Activated CD4-positive, alpha-beta T cell treated with anti-CD3 and anti-CD28 coated beads, Interleukin-2, amount 10 ng/mL, durations not matched to agents 24 days and 14 days (primary cell): ENCODE measurements around the gene CLRN1. TPM values are rescaled to one million over a fixed set of nuclear protein-coding genes. Genes with fewer than 3 reads are reported as not detected.
"Not testable (repeated sequence)": the region's sequence is repeated elsewhere in the genome, so short reads cannot be mapped to it uniquely, and the experiment has no call there.

ENCODE experiments used
- DNase-seq: peaks from one replicate; pipeline ENCODE4 v3.0.0; 2022
- H3K27ac Mint-ChIP-seq: one replicate; pipeline ENCODE4 v1.8.0; 2022; ENCODE audit warnings: mild to moderate bottlenecking, mixed read lengths
- H3K27me3 Mint-ChIP-seq: one replicate; pipeline ENCODE4 v1.8.0; 2022; ENCODE audit warnings: mixed read lengths
- H3K36me3 Mint-ChIP-seq: one replicate; pipeline ENCODE4 v1.8.0; 2022; ENCODE audit warnings: low read depth, mild to moderate bottlenecking, mixed read lengths
- H3K4me1 Mint-ChIP-seq: one replicate; pipeline ENCODE4 v1.8.0; 2021; ENCODE audit warnings: mixed read lengths
- H3K4me3 Mint-ChIP-seq: one replicate; pipeline ENCODE4 v1.8.0; 2022; ENCODE audit warnings: mild to moderate bottlenecking, moderate library complexity, mixed read lengths
- H3K9me3 Mint-ChIP-seq: one replicate; pipeline ENCODE4 v1.8.0; 2021; ENCODE audit warnings: mixed read lengths
- intact Hi-C: fragments of 100-400 bp; cut with micrococcal nuclease; formaldehyde crosslinking; loops from one replicate; pipeline ENCODE4 v1.15.1; 2023
- total RNA-seq: library from RNA; stranded (reverse); gene quantifications from 2 replicates; pipeline ENCODE4 v1.2.3, GENCODE V29; 2022

Gene CLRN1
- total RNA-seq, 1 donor from 2014 or later, result not detected

- no peak for DNase-seq
- H3K4me1 Mint-ChIP-seq, result no peaks in the 10 kb centered on the region
- H3K27ac Mint-ChIP-seq, result no peak overlapping the region
- no peaks in the 10 kb centered on the region for H3K36me3 Mint-ChIP-seq
- no peak overlapping the region for H3K4me3 Mint-ChIP-seq
- H3K9me3 Mint-ChIP-seq, result no peaks in the 10 kb centered on the region
- intact Hi-C loops, result no loop called here
- H3K27me3 Mint-ChIP-seq, result peaks cover 15% of the 10 kb centered on the region
Observed at GRCh38 chr3:150998996-150999395, 26.5 kb upstream of the CLRN1 start.

DNA sequence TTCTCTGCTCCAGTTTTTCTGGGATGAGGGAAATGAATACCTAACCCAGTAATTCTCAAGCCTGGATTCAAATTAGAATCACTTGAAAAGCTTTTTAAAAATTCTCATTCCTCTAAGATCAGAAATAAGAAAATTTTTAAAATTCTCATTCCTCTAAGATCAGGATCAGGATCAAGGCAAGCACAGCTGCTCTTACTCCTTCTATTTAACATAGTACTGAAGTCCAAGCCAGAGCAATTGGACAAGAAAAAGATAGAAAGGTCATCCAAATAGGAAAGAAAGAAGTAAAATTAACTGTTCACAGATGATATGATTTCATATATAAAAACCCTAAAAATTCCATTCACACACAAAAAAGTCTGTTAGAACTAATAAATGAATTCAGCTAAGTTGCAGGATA, 24.2 kb upstream of the CLRN1 start:
- Mint-ChIP-seq H3K36me3 (no peaks in the 10 kb centered on the region), H3K4me1 (no peaks in the 10 kb centered on the region), H3K27ac (no peak overlapping the region), H3K9me3 (no peaks in the 10 kb centered on the region), H3K27me3 (peaks cover 20% of the 10 kb centered on the region), H3K4me3 (no peak overlapping the region)
- DNase-seq, result no peak
- intact Hi-C loops, result no loop called here

DNA sequence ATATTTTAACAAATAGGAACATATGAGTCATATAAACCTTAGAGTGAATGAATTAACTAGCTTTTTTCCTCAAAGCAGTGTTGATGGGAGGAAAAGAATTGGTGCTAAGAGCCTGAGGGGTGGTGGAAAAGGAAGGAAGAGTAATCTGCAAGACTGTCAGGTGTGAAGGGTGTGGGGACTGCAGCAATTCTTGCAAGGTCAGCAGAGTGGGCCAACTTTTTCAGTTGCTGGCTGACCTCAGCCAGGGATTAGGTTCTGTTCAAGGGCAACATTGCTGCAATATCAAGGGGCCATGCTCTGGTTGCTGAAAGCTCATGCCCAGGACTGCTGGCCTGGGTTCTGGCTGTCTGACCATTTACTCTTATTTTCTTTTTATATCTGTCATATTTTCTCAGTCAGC, 23.0 kb upstream of the CLRN1 start:
- intact Hi-C loops, result no loop called here
- Mint-ChIP-seq H3K4me1 (no peaks in the 10 kb centered on the region), H3K36me3 (no peaks in the 10 kb centered on the region), H3K4me3 (no peak overlapping the region), H3K27me3 (peaks cover 20% of the 10 kb centered on the region), H3K27ac (no peak overlapping the region), H3K9me3 (no peaks in the 10 kb centered on the region)
- no peak for DNase-seq

- Mint-ChIP-seq H3K4me3 (no peak overlapping the region), H3K9me3 (no peaks in the 10 kb centered on the region), H3K4me1 (no peaks in the 10 kb centered on the region), H3K27ac (no peak overlapping the region), H3K36me3 (no peaks in the 10 kb centered on the region), H3K27me3 (peaks cover 29% of the 10 kb centered on the region)
- intact Hi-C loops, result no loop called here
- no peak for DNase-seq
Observed at GRCh38 chr3:150989208-150989607, 16.7 kb upstream of the CLRN1 start.

DNA sequence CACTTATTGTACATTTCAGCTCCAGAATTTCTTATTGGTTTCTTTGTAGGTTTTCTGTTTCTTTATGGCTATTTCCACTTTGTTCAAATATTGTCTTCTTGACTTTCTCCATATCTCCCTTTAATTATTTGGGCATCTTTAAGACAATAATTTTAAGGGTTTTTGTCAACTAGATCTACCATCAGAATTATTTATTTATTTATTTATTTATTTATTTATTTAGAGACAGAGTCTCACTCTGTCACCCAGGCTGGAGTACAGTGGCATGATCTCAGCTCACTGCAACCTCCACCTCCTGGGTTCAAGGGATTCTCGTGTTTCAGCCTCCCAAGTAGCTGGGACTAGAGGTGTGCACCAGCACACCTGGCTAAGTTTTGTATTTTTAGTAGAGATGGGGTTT, 15.9 kb upstream of the CLRN1 start:
- H3K27me3 Mint-ChIP-seq, result peaks cover 35% of the 10 kb centered on the region
- intact Hi-C loops, H3K4me1 Mint-ChIP-seq, H3K27ac Mint-ChIP-seq, DNase-seq, H3K36me3 Mint-ChIP-seq, H3K9me3 Mint-ChIP-seq, H3K4me3 Mint-ChIP-seq: not testable (repeated sequence)

- Mint-ChIP-seq H3K27me3 (peaks cover 38% of the 10 kb centered on the region), H3K4me3 (no peak overlapping the region), H3K4me1 (no peaks in the 10 kb centered on the region), H3K27ac (no peak overlapping the region), H3K9me3 (no peaks in the 10 kb centered on the region), H3K36me3 (no peaks in the 10 kb centered on the region)
- no peak for DNase-seq
- intact Hi-C loops, result no loop called here
Observed at GRCh38 chr3:150985711-150986110, 13.2 kb upstream of the CLRN1 start.

DNA sequence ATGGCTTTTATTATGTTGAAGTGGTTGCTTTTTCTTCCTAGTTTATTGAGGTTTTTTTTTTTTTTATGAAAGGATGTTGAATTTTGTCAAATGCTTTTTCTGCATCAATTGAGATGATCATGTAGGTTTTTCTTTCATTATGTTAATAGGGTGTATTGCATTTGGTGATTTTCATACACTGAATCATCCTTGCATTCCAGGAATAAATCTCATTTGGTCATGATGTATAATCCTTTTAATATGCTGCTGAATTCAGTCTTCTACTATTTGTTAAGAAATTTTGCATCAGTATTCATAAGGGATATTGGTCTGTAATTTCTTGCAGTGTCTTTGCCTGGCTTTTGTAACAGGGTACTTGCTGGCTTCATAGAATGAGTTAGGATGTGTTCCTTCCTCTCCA, 11.5 kb upstream of the CLRN1 start:
- no peaks in the 10 kb centered on the region for H3K4me1 Mint-ChIP-seq
- DNase-seq, result no peak
- H3K4me3 Mint-ChIP-seq, result no peak overlapping the region
- peaks cover 34% of the 10 kb centered on the region for H3K27me3 Mint-ChIP-seq
- no peaks in the 10 kb centered on the region for H3K9me3 Mint-ChIP-seq
- H3K27ac Mint-ChIP-seq, result no peak overlapping the region
- no peaks in the 10 kb centered on the region for H3K36me3 Mint-ChIP-seq
- intact Hi-C loops, result no loop called here

DNA sequence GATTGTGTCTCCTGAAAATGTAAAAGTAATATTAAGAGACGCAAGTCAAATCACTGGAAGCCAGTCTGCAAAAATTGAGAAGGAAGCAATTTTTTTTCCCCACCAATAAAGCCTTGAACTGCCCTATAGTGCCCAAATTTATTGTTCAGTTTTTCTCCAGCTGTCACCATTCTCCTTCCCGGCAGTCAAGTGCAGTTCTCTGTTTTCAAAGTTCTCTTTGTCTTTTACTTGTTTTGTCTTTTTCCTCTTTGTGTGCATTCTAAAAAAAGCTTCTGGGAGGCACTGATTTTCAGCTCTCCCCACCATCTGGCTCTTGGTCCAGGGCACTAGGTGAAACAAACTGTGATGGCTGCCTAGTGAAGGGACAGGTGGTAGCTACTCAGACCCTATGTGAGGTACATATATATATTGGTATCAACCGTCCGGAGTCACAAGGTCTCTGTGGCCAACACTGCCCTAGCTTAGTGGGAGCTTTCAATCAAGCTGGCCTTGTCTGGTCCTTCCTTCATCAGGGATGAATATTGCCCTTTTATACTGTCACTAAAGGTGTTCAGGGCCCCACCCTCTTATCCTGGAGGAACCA, 6.1 kb upstream of the CLRN1 start:
- no peaks in the 10 kb centered on the region for H3K9me3 Mint-ChIP-seq
- H3K27ac Mint-ChIP-seq, result no peak overlapping the region
- intact Hi-C loops, result no loop called here
- H3K36me3 Mint-ChIP-seq, result no peaks in the 10 kb centered on the region
- no peak overlapping the region for H3K4me3 Mint-ChIP-seq
- no peaks in the 10 kb centered on the region for H3K4me1 Mint-ChIP-seq
- H3K27me3 Mint-ChIP-seq, result peaks cover 13% of the 10 kb centered on the region
- no peak for DNase-seq

DNA sequence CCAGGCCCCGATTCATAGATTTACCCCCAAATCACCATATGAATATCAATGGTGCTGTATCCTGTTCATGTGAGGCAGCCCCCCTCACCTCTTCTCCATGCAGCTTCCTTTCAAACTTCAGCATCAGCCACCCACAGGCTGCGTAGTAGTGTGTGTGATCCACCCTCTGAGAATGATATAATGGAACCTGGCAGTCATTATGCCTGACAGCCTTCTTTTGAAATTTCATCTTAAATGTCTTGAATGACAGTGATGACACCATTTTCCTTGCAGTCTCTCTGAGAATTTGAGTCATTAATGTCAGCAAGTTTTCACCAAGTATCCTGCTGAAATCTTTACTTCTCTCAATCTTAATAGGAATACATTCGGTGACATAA, 3.5 kb upstream of the CLRN1 start:
- DNase-seq, result no peak
- Mint-ChIP-seq H3K36me3 (no peaks in the 10 kb centered on the region), H3K9me3 (no peaks in the 10 kb centered on the region), H3K4me3 (no peak overlapping the region), H3K27me3 (peaks cover 13% of the 10 kb centered on the region), H3K4me1 (no peaks in the 10 kb centered on the region), H3K27ac (no peak overlapping the region)
- intact Hi-C loops, result no loop called here

DNA sequence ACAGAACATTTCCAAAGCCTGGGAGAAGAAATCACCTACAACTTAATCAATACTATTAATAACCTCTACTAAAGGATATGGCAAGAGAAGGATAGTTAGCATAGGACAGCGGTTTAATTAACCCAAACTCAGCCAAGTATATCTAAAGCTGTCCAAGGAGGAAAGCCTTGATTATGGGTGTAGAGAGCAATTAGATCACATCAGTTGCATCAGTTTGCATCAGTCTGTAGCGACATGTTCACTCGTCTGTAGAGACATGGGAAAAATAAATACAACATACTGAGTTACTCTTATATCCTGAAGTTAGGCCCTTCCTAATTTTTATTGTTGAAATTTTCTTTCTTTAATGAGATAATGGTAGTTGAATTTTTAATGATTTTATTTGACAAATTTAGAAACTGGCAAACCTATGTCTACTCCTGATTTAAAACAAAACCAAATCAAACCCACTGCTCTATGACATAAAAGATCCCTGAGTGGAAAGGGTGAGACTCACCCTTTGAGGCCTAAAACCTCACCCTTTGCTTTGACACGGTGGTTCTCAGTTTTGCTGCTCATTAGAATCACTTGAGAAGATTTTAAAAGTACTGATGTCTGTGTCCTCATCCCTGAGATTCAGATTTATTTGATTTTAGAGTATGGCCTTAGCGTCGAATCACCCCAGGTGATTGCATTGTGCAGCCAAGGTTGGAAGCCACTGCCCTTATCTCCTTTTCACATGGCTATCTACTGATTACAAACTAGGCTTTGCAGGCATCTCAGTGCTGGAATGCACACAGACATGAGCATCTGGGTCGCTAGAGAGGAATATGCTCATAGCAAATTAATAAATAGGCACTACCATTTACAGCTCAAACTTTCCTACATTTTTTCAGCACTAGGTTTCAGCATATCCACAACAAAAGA, 2.8 kb upstream of the CLRN1 start:
- Mint-ChIP-seq H3K36me3 (no peaks in the 10 kb centered on the region), H3K4me1 (no peaks in the 10 kb centered on the region), H3K4me3 (no peak overlapping the region), H3K27me3 (peaks cover 16% of the 10 kb centered on the region), H3K9me3 (no peaks in the 10 kb centered on the region), H3K27ac (no peak overlapping the region)
- no peak for DNase-seq
- intact Hi-C loops, result no loop called here

DNA sequence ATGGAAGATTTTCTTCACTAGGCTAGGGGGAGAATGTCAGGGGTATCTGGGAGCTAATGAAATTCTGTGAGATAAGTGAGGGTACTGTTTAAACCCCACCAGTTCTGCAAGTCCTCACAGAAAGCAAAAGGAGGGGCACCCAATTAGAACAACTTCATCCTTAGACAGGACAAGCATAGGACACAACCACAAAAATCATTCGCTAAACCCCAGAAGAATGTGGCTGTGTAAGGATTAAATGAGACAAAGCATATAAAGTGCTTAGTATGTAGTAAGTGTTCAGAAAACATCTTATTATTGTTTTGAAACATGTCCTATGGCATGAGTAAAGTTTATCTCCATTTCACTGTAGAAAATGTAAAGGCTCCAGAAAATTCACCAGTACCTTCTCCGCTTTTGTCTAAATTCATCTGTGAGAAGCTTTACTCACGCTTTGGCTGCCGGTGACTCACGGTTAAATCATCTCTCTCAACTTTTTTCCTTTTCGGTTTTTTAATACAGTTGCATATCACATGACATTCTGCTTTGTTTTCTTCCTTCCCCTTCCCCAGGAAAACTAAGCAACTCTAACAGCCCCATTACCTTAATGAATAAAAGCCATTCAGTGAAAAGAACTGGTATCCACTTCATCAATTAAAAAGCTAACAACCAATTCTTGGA, 1.7 kb downstream of the CLRN1 start:
- no peak overlapping the region for H3K4me3 Mint-ChIP-seq

DNA sequence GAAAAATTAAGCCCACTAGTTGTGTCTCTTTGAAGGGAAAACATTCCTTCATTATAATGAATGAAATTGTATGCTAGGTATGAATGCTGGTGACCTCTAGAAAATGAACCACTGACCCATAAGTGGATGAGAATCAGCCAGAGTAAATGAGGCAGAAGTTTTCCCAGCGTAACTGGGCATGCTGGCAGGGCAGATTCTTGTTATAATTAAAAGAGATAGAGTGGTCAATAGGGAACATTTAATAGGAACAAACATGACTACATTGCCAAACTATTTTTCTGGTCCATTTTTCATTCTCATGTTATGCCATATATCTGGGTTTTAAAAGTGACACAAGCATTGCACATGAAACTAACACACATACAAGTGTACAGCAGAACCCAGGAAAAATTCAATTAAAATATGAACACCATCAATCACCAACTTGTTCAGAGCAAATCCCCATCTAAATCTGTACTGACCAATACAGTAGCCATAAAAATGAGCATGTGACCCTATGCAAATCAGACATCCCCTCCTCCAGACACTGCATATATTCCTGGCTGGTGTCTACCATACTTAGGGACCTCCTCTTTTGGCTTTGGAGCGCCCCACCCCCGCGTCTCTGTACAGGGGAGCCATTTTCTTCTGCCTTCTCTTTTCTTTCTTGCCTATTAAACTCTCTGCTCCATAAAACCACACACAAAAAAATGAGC, 4.0 kb downstream of the CLRN1 start:
- no peaks in the 10 kb centered on the region for H3K36me3 Mint-ChIP-seq
- H3K4me1 Mint-ChIP-seq, result no peaks in the 10 kb centered on the region
- intact Hi-C loops, result no loop called here
- no peak for DNase-seq
- H3K4me3 Mint-ChIP-seq, result no peak overlapping the region
- no peaks in the 10 kb centered on the region for H3K9me3 Mint-ChIP-seq
- no peak overlapping the region for H3K27ac Mint-ChIP-seq
- peaks cover 27% of the 10 kb centered on the region for H3K27me3 Mint-ChIP-seq

More for the DNA sequence above, 1.7 kb downstream of the CLRN1 start:
- H3K27ac Mint-ChIP-seq, result no peak overlapping the region
- no peaks in the 10 kb centered on the region for H3K36me3 Mint-ChIP-seq
- H3K4me1 Mint-ChIP-seq, result no peaks in the 10 kb centered on the region
- H3K9me3 Mint-ChIP-seq, result no peaks in the 10 kb centered on the region
- DNase-seq, result no peak
- H3K27me3 Mint-ChIP-seq, result peaks cover 21% of the 10 kb centered on the region
- intact Hi-C loops, result no loop called here

DNA sequence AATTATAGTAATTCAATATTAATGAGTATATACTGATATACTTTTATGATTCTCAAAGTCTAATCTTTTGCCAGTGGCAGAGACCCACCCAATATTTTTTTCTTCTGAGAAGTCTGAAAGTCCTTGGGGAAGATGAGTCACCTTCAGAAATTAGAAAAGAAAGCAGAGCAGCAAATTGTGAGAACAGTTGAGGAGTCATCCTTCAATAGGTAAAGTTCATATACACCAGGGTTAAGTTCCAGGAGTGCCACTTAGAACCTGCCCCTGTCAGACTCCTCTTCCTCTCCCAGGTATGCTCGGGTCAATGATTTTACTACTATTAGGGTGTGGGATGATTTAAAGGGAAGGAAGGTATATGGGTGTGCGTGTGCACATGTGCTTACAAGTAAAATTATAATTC, 7.1 kb downstream of the CLRN1 start:
- Mint-ChIP-seq H3K9me3 (no peaks in the 10 kb centered on the region), H3K36me3 (no peaks in the 10 kb centered on the region), H3K27me3 (peaks cover 21% of the 10 kb centered on the region), H3K4me3 (no peak overlapping the region), H3K27ac (no peak overlapping the region), H3K4me1 (no peaks in the 10 kb centered on the region)
- intact Hi-C loops, result no loop called here
- DNase-seq, result no peak

GRCh38 chr3:150961949-150962348, 10.6 kb downstream of the CLRN1 start:
- no peaks in the 10 kb centered on the region for H3K36me3 Mint-ChIP-seq
- intact Hi-C loops, result no loop called here
- no peak overlapping the region for H3K27ac Mint-ChIP-seq
- H3K4me3 Mint-ChIP-seq, result no peak overlapping the region
- H3K9me3 Mint-ChIP-seq, result no peaks in the 10 kb centered on the region
- no peak for DNase-seq
- peaks cover 23% of the 10 kb centered on the region for H3K27me3 Mint-ChIP-seq
- no peaks in the 10 kb centered on the region for H3K4me1 Mint-ChIP-seq
